Thyroid gland (tissue), 4 donors: ENCODE data around the gene TYMP.

Experiments
- POLR2A ChIP-seq, 2 donors: fragments of 450-650 bp; IDR thresholded peaks; one replicate each; pipeline ENCODE4 v1.6.1; 2017; ENCODE audit warnings: antibody characterized with exemption in 2 of 2, mild to moderate bottlenecking in 2 of 2, moderate library complexity in 1 of 2
- TF ChIP-seq, protein P1 (sequence below), 6 experiments: fragments of 200-600 bp in 3 of 6; fragments of 450-650 bp in 3 of 6; sonication (generic) in 3 of 6; IDR thresholded peaks; one replicate each; pipeline ENCODE4 v1.5.1; 2016 to 2019; ENCODE audit warnings: antibody characterized with exemption in 6 of 6, mild to moderate bottlenecking in 2 of 6, inconsistent platforms in 1 of 6, moderate library complexity in 1 of 6

DNA sequence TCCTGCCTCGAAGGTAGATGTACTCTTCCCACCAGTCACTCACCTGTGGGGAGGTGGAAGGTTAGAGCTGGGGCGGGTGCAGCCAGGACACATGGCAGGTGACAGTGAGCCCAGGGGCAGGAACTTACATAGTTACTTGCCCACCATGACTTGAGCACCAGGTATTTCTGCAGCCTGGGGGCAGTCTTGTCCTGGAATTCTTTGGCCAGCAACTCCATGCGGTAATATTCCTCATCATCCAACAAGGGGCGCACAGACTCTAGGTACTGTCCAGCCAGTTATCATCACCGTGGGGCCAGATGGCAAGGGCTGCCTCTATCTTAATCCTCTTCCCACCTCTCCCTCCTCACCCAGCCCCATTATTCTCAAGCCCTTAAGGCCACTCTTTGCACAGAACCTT, 46.3 kb upstream of the TYMP start:
- TF ChIP-seq, protein P1, sequence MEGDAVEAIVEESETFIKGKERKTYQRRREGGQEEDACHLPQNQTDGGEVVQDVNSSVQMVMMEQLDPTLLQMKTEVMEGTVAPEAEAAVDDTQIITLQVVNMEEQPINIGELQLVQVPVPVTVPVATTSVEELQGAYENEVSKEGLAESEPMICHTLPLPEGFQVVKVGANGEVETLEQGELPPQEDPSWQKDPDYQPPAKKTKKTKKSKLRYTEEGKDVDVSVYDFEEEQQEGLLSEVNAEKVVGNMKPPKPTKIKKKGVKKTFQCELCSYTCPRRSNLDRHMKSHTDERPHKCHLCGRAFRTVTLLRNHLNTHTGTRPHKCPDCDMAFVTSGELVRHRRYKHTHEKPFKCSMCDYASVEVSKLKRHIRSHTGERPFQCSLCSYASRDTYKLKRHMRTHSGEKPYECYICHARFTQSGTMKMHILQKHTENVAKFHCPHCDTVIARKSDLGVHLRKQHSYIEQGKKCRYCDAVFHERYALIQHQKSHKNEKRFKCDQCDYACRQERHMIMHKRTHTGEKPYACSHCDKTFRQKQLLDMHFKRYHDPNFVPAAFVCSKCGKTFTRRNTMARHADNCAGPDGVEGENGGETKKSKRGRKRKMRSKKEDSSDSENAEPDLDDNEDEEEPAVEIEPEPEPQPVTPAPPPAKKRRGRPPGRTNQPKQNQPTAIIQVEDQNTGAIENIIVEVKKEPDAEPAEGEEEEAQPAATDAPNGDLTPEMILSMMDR (IDR thresholded peaks at IDR 0.05) = no peak
- TF ChIP-seq POLR2A (IDR thresholded peaks at IDR 0.05) = no peak
